DOHH2 (cell line): ENCODE measurements around the gene SH2D1B.

ENCODE experiments used
- H3F3A ChIP-seq: fragments of 200-600 bp; sonication (generic), shearing (Covaris generic); 2 replicates; pipeline ENCODE4 v1.6.0; 2016; ENCODE audit warnings: antibody characterized with exemption, mild to moderate bottlenecking; ENCODE audit not compliant: control insufficient read depth, insufficient read depth
- H3K27ac ChIP-seq: fragments of 200-600 bp; sonication (generic); 2 replicates; pipeline ENCODE4 v1.5.1; 2014; ENCODE audit warnings: low read depth, mild to moderate bottlenecking, low read length, moderate library complexity
- H3K27me3 ChIP-seq: fragments of 200-600 bp; sonication (generic); 2 replicates; pipeline ENCODE4 v1.6.1; 2014; ENCODE audit warnings: mild to moderate bottlenecking, low read length, mixed read lengths; ENCODE audit not compliant: control insufficient read depth
- H3K36me3 ChIP-seq: fragments of 200-600 bp; sonication (generic); 2 replicates; pipeline ENCODE4 v1.6.1; 2014; ENCODE audit warnings: mild to moderate bottlenecking, low read length, moderate library complexity, mixed read lengths; ENCODE audit not compliant: control insufficient read depth
- H3K4me1 ChIP-seq: fragments of 200-600 bp; sonication (generic); 2 replicates; pipeline ENCODE4 v1.6.1; 2014; ENCODE audit warnings: mild to moderate bottlenecking, low read length, mixed read lengths; ENCODE audit not compliant: control insufficient read depth
- H3K4me2 ChIP-seq: fragments of 200-600 bp; sonication (generic); 2 replicates; pipeline ENCODE4 v1.6.0; 2014; ENCODE audit warnings: mild to moderate bottlenecking, low read length, moderate library complexity
- H3K4me3 ChIP-seq: fragments of 200-600 bp; sonication (generic); 2 replicates; pipeline ENCODE4 v1.5.1; 2014; ENCODE audit warnings: mild to moderate bottlenecking, low read length, mixed read lengths
- H3K79me2 ChIP-seq: fragments of 200-600 bp; sonication (generic); 2 replicates; pipeline ENCODE4 v1.6.1; 2014; ENCODE audit warnings: mild to moderate bottlenecking, low read length, mixed read lengths; ENCODE audit not compliant: control insufficient read depth
- H3K9me2 ChIP-seq: fragments of 200-600 bp; sonication (generic); replicated peaks from 2 replicates; pipeline ENCODE4 v1.6.1; 2014; ENCODE audit warnings: mild to moderate bottlenecking, low read length, mixed read lengths; ENCODE audit not compliant: control insufficient read depth
- H3K9me3 ChIP-seq: fragments of 200-600 bp; sonication (generic); 2 replicates; pipeline ENCODE4 v1.6.1; 2014; ENCODE audit warnings: antibody characterized with exemption, low read length, mixed read lengths; ENCODE audit not compliant: control insufficient read depth, insufficient read depth
- H4K20me1 ChIP-seq: fragments of 200-600 bp; sonication (generic); 2 replicates; pipeline ENCODE4 v1.6.0; 2014; ENCODE audit warnings: low read depth, mild to moderate bottlenecking, antibody characterized with exemption, low read length, moderate library complexity; ENCODE audit not compliant: control insufficient read depth, insufficient read depth
- EZH2phosphoT487 ChIP-seq: fragments of 200-600 bp; sonication (generic); IDR thresholded peaks from 2 replicates; pipeline ENCODE4 v1.6.1; 2017; ENCODE audit warnings: borderline replicate concordance, mild to moderate bottlenecking, antibody characterized with exemption, low read length, moderate library complexity, mixed read lengths
- TF ChIP-seq, protein P1 (sequence below): fragments of 200-600 bp; sonication (generic); IDR thresholded peaks from one replicate; pipeline ENCODE4 v1.5.1; 2014; ENCODE audit warnings: antibody characterized with exemption, mild to moderate bottlenecking, low read depth, low read length; ENCODE audit not compliant: poor library complexity, severe bottlenecking

SH2D1B gene

GRCh38 chr1:162366671-162367070 lies 45.3 kb downstream of the SH2D1B start:
- H3K27ac ChIP-seq: no peak overlapping the region
- H3K4me3 ChIP-seq: no peak overlapping the region

GRCh38 chr1:162366149-162366548 lies 45.8 kb downstream of the SH2D1B start:
- Histone ChIP-seq H3K9me3 (no peaks in the 10 kb centered on the region), H3K4me2 (no peak overlapping the region), H3K36me3 (no peaks in the 10 kb centered on the region), H3K9me2 (no peaks in the 10 kb centered on the region), H4K20me1 (no peaks in the 10 kb centered on the region), H3F3A (no peaks in the 10 kb centered on the region), H3K79me2 (no peaks in the 10 kb centered on the region), H3K4me3 (no peak overlapping the region), H3K27ac (no peak overlapping the region), H3K4me1 (no peaks in the 10 kb centered on the region), H3K27me3 (peaks cover 8% of the 10 kb centered on the region)
- TF ChIP-seq EZH2phosphoT487: no peak
- TF ChIP-seq, protein P1, sequence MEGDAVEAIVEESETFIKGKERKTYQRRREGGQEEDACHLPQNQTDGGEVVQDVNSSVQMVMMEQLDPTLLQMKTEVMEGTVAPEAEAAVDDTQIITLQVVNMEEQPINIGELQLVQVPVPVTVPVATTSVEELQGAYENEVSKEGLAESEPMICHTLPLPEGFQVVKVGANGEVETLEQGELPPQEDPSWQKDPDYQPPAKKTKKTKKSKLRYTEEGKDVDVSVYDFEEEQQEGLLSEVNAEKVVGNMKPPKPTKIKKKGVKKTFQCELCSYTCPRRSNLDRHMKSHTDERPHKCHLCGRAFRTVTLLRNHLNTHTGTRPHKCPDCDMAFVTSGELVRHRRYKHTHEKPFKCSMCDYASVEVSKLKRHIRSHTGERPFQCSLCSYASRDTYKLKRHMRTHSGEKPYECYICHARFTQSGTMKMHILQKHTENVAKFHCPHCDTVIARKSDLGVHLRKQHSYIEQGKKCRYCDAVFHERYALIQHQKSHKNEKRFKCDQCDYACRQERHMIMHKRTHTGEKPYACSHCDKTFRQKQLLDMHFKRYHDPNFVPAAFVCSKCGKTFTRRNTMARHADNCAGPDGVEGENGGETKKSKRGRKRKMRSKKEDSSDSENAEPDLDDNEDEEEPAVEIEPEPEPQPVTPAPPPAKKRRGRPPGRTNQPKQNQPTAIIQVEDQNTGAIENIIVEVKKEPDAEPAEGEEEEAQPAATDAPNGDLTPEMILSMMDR: no peak

More at GRCh38 chr1:162366671-162367070, 45.3 kb downstream of the SH2D1B start:
- no peaks in the 10 kb centered on the region for H3K9me2 ChIP-seq
- no peaks in the 10 kb centered on the region for H3K79me2 ChIP-seq
- peaks cover 8% of the 10 kb centered on the region for H3K27me3 ChIP-seq
- no peak overlapping the region for H3K4me2 ChIP-seq
- no peaks in the 10 kb centered on the region for H3K36me3 ChIP-seq
- no peaks in the 10 kb centered on the region for H3K4me1 ChIP-seq
- no peaks in the 10 kb centered on the region for H3K9me3 ChIP-seq
- no peaks in the 10 kb centered on the region for H3F3A ChIP-seq
- H4K20me1 ChIP-seq: no peaks in the 10 kb centered on the region
- no peak for TF ChIP-seq EZH2phosphoT487
- TF ChIP-seq, protein P1: no peak

- no peaks in the 10 kb centered on the region for H3F3A ChIP-seq
- no peaks in the 10 kb centered on the region for H3K79me2 ChIP-seq
- no peaks in the 10 kb centered on the region for H3K36me3 ChIP-seq
- no peak overlapping the region for H3K4me3 ChIP-seq
- peaks cover 8% of the 10 kb centered on the region for H3K27me3 ChIP-seq
- H3K4me2 ChIP-seq: no peak overlapping the region
- no peaks in the 10 kb centered on the region for H3K9me2 ChIP-seq
- H4K20me1 ChIP-seq: no peaks in the 10 kb centered on the region
- no peak for TF ChIP-seq EZH2phosphoT487
- TF ChIP-seq, protein P1: no peak
- no peaks in the 10 kb centered on the region for H3K9me3 ChIP-seq
- H3K27ac ChIP-seq: no peak overlapping the region
- no peaks in the 10 kb centered on the region for H3K4me1 ChIP-seq
These were observed 46.5 kb downstream of the SH2D1B start for GRCh38 chr1:162365284-162366020.
